Measurements from ENCODE around the gene MRPS17.

Gene MRPS17

DNA sequence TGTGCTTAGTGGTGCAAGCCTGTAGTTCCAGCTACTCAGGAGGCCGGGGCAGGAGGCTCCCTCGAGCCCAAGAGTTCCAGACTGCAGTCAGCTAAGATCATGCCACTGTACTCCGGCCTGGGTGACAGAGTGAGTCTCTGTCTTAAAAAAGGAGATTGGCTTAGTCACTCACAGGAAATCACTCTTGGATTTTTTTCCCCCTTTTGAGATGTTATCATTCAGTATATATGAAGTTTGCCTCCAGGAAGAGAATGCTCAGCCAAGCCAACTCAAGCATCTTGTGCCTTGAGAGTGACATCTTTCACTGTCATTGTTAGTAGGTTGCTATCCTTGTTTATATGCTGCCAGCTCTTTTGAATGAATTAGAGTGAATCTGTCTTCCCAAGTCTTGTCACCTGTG, 40.7 kb downstream of the MRPS17 start:
- TF ChIP-seq TOX (CRISPR knock-in tag; IDR thresholded peaks at IDR 0.05; ENCODE audit: borderline replicate concordance), result no peak
- peak; percentile 33; the same call in 1 of the 3 replicates for ATAC-seq

GRCh38 chr7:55996856-55997500, 45.3 kb downstream of the MRPS17 start:
- ATAC-seq, result no peak
- no peak for TF ChIP-seq TSHZ2 (CRISPR knock-in tag; IDR thresholded peaks at IDR 0.05)
- TF ChIP-seq ZNF70 (CRISPR knock-in tag; IDR thresholded peaks at IDR 0.05), result no peak
- TF ChIP-seq, protein P1, sequence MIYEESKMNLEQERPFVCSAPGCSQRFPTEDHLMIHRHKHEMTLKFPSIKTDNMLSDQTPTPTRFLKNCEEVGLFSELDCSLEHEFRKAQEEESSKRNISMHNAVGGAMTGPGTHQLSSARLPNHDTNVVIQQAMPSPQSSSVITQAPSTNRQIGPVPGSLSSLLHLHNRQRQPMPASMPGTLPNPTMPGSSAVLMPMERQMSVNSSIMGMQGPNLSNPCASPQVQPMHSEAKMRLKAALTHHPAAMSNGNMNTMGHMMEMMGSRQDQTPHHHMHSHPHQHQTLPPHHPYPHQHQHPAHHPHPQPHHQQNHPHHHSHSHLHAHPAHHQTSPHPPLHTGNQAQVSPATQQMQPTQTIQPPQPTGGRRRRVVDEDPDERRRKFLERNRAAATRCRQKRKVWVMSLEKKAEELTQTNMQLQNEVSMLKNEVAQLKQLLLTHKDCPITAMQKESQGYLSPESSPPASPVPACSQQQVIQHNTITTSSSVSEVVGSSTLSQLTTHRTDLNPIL (CRISPR knock-in tag; IDR thresholded peaks at IDR 0.05; ENCODE audit: low read depth), result no peak
- TF ChIP-seq, protein P2, sequence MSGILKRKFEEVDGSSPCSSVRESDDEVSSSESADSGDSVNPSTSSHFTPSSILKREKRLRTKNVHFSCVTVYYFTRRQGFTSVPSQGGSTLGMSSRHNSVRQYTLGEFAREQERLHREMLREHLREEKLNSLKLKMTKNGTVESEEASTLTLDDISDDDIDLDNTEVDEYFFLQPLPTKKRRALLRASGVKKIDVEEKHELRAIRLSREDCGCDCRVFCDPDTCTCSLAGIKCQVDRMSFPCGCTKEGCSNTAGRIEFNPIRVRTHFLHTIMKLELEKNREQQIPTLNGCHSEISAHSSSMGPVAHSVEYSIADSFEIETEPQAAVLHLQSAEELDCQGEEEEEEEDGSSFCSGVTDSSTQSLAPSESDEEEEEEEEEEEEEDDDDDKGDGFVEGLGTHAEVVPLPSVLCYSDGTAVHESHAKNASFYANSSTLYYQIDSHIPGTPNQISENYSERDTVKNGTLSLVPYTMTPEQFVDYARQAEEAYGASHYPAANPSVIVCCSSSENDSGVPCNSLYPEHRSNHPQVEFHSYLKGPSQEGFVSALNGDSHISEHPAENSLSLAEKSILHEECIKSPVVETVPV (CRISPR knock-in tag; IDR thresholded peaks at IDR 0.05), result no peak
- no peak for TF ChIP-seq ZFP30 (CRISPR knock-in tag; IDR thresholded peaks at IDR 0.05)
- no peak for TF ChIP-seq ISL1 (CRISPR knock-in tag; IDR thresholded peaks at IDR 0.05)
- no peak for TF ChIP-seq PPARA (CRISPR knock-in tag; IDR thresholded peaks at IDR 0.05; ENCODE audit: borderline replicate concordance)
- TF ChIP-seq PATZ1 (CRISPR knock-in tag; IDR thresholded peaks at IDR 0.05; ENCODE audit: borderline replicate concordance), result no peak
- TF ChIP-seq ZNF565 (CRISPR knock-in tag; conservative IDR thresholded peaks at IDR 0.05; ENCODE audit: low read depth), result no peak
- no peak for TF ChIP-seq ESRRG (CRISPR knock-in tag; IDR thresholded peaks at IDR 0.05)
- no peak for TF ChIP-seq ARNTL (CRISPR knock-in tag; IDR thresholded peaks at IDR 0.05; ENCODE audit: borderline replicate concordance, low read depth)
- no peak for TF ChIP-seq GLIS3 (CRISPR knock-in tag; IDR thresholded peaks at IDR 0.05)
- TF ChIP-seq RARB (CRISPR knock-in tag; IDR thresholded peaks at IDR 0.05), result no peak
- no peak for TF ChIP-seq CSDC2 (CRISPR knock-in tag; IDR thresholded peaks at IDR 0.05)
- no peak for TF ChIP-seq ZC3H10 (CRISPR knock-in tag; IDR thresholded peaks at IDR 0.05)
- no peak for TF ChIP-seq ZNF8 (CRISPR knock-in tag; IDR thresholded peaks at IDR 0.05)
- TF ChIP-seq BACH2 (CRISPR knock-in tag; IDR thresholded peaks at IDR 0.05; ENCODE audit: borderline replicate concordance), result no peak
- TF ChIP-seq SNAI2 (CRISPR knock-in tag; IDR thresholded peaks at IDR 0.05), result no peak

DNA sequence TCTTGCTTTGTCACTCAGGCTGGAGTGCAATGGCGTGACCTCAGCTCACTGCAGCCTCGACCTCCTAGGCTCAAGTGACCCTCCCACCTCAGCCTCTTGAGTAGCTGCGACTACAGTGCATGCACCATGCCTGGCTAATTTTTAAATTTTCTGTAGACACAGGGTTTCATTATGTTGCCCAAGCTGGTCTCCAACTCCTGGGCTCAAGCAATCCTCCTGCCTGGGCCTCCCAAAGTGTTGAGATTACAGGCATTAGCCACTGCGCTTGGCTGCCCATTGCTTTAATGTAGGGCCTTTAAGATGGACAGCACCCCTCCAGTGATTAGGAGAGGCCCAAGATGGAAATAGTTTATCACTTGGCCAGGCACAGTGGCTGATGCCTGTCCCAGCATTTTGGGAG, 52.1 kb downstream of the MRPS17 start:
- TF ChIP-seq GLIS3 (CRISPR knock-in tag; IDR thresholded peaks at IDR 0.05) (no peak), PATZ1 (CRISPR knock-in tag; IDR thresholded peaks at IDR 0.05; ENCODE audit: borderline replicate concordance) (no peak), ZC3H10 (CRISPR knock-in tag; IDR thresholded peaks at IDR 0.05) (no peak), ZNF565 (CRISPR knock-in tag; conservative IDR thresholded peaks at IDR 0.05; ENCODE audit: low read depth) (no peak), CSDC2 (CRISPR knock-in tag; IDR thresholded peaks at IDR 0.05) (no peak), TCF4 (CRISPR knock-in tag; IDR thresholded peaks at IDR 0.05; ENCODE audit: borderline replicate concordance) (no peak), BACH2 (CRISPR knock-in tag; IDR thresholded peaks at IDR 0.05; ENCODE audit: borderline replicate concordance) (no peak), ZNF8 (CRISPR knock-in tag; IDR thresholded peaks at IDR 0.05) (no peak), ZFP3 (CRISPR knock-in tag; IDR thresholded peaks at IDR 0.05) (no peak), ISL1 (CRISPR knock-in tag; IDR thresholded peaks at IDR 0.05) (no peak), ARNTL (CRISPR knock-in tag; IDR thresholded peaks at IDR 0.05; ENCODE audit: borderline replicate concordance, low read depth) (no peak), ZNF70 (CRISPR knock-in tag; IDR thresholded peaks at IDR 0.05) (no peak)
- TF ChIP-seq, protein P1 (CRISPR knock-in tag; IDR thresholded peaks at IDR 0.05; ENCODE audit: low read depth), result no peak
- no peak for ATAC-seq
